Natural killer cell (primary cell): Measurements from ENCODE around the gene SHB. TPM values are rescaled to one million over a fixed set of nuclear protein-coding genes. Genes with fewer than 3 reads are reported as not detected.

Experiments used
- ATAC-seq, 3 donors: fragments of 150-1000 bp in 2 of 3; fragments of 200-7000 bp in 1 of 3; cut with Tn5 transposase; 1 replicate in 1 of 3; 2 replicates in 2 of 3; pipeline ENCODE4 v1.10.0; 2021; ENCODE audit warnings: mild to moderate bottlenecking in 2 of 3, moderate library complexity in 2 of 3
- DNase-seq, 2 donors: peaks; one replicate each; pipeline versions ENCODE4 v3.0.0 to v3.0.0-alpha.2; 2013 to 2021; ENCODE audit warnings: mixed read lengths in 1 of 2
- H3K27ac ChIP-seq: one replicate; pipeline ENCODE4 v1.5.1; 2013; ENCODE audit warnings: mild to moderate bottlenecking, low read length
- H3K27me3 ChIP-seq: one replicate; pipeline ENCODE4 v1.6.1; 2013; ENCODE audit warnings: low read length; ENCODE audit not compliant: control insufficient read depth, insufficient read depth
- H3K36me3 ChIP-seq: one replicate; pipeline ENCODE4 v1.6.1; 2013; ENCODE audit warnings: low read length; ENCODE audit not compliant: control insufficient read depth, insufficient read depth
- H3K4me1 ChIP-seq: one replicate; pipeline ENCODE4 v1.6.1; 2013; ENCODE audit warnings: low read length; ENCODE audit not compliant: control insufficient read depth, insufficient read depth
- H3K4me3 ChIP-seq: one replicate; pipeline ENCODE4 v1.5.1; 2013; ENCODE audit warnings: low read length
- H3K9me3 ChIP-seq: one replicate; pipeline ENCODE4 v1.6.1; 2013; ENCODE audit warnings: low read length; ENCODE audit not compliant: control insufficient read depth, insufficient read depth
- H3K27ac Mint-ChIP-seq, 2 donors: one replicate each; pipeline ENCODE4 v1.8.0; 2022; ENCODE audit warnings: mild to moderate bottlenecking in 2 of 2, mixed read lengths in 2 of 2, moderate library complexity in 1 of 2
- H3K27me3 Mint-ChIP-seq, 2 donors: one replicate each; pipeline ENCODE4 v1.8.0; 2022; ENCODE audit warnings: low read depth in 2 of 2, mixed read lengths in 2 of 2
- H3K36me3 Mint-ChIP-seq: one replicate; pipeline ENCODE4 v1.8.0; 2022; ENCODE audit warnings: mixed read lengths
- H3K4me1 Mint-ChIP-seq, 2 donors: one replicate each; pipeline ENCODE4 v1.8.0; 2022; ENCODE audit warnings: mixed read lengths in 2 of 2
- H3K4me3 Mint-ChIP-seq: one replicate; pipeline ENCODE4 v1.8.0; 2022; ENCODE audit warnings: mild to moderate bottlenecking, moderate library complexity, mixed read lengths
- H3K9me3 Mint-ChIP-seq, 2 donors: one replicate each; pipeline ENCODE4 v1.8.0; 2022; ENCODE audit warnings: mixed read lengths in 2 of 2
- WGBS: methylation state at CpG from one replicate; pipeline ENCODE4 v1.1.7; 2013; ENCODE audit warnings: missing lambda C conversion rate; ENCODE audit not compliant: insufficient coverage; 5-methylcytosine and 5-hydroxymethylcytosine counted together
- intact Hi-C: fragments of 100-400 bp; cut with micrococcal nuclease; formaldehyde crosslinking; loops from one replicate; pipeline ENCODE4 v1.14.2; 2022
- total RNA-seq, 4 donors: library from RNA; stranded (reverse); fragments of 120-200 nt in 1 of 4; gene quantifications; one replicate each; pipeline versions ENCODE4 v1.2.3 to v1.2.4, GENCODE V29; 2013 to 2022
- TF ChIP-seq, protein P1 (sequence below): fragments of 200-600 bp; IDR thresholded peaks from one replicate; pipeline ENCODE4 v1.8.0; 2022; ENCODE audit warnings: antibody characterized with exemption

The SHB gene
- total RNA-seq, 3 donors from 2014 or later (not counting 1 experiment from before 2014, with no cell fraction given), result 2.7 to 7.1 (median 2.9) TPM

DNA sequence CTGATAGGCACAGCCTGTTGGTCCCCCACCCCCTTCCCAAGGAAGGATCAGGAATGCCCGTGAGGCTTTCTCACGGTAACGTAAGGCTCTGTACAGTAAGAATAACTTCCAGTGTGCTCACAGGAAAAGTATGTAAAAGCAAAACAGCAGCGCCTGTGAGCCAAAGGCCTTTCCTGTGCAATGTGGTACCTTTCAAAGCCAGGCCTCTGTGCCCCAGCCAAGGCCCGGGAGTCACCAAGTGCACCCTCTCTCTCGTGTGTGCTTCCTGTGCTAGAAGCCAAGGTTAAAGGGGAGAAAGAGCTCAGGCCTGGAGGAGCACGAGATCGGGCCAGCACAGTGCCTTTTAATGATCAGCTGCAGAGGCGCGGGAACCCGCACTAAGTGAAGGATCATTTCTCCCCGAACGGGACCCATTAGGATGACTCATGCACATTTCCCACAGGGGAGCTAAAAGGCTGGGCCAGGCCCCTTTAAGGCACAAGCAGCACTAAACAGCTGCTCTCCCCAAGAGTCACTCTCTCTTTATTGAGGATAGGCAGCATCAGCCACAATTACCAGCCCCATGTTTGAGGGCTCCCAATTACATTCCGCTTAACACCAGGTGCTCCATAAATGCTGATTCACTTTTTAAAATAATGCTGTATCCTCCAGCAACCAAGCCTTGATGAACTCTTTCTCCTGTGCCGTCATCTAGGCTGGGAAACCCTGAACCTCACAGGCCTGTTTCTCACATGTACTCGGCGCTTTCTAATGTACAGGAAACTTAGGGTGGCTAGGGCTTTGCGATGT is 42.8 kb downstream of the SHB start:
- H3K9me3 Mint-ChIP-seq, result no peaks in the 10 kb centered on the region
- no peaks in the 10 kb centered on the region for H3K36me3 Mint-ChIP-seq
- no peak overlapping the region for H3K4me3 Mint-ChIP-seq
- peaks cover 6 to 19% of the 10 kb centered on the region in 2 donors for H3K4me1 Mint-ChIP-seq
- no peaks in the 10 kb centered on the region for H3K4me1 ChIP-seq
- no peaks in the 10 kb centered on the region for H3K9me3 ChIP-seq
- ATAC-seq, result no peak
- 76% methylated on average over 18 of the region's 18 CpGs for WGBS
- TF ChIP-seq, protein P1, sequence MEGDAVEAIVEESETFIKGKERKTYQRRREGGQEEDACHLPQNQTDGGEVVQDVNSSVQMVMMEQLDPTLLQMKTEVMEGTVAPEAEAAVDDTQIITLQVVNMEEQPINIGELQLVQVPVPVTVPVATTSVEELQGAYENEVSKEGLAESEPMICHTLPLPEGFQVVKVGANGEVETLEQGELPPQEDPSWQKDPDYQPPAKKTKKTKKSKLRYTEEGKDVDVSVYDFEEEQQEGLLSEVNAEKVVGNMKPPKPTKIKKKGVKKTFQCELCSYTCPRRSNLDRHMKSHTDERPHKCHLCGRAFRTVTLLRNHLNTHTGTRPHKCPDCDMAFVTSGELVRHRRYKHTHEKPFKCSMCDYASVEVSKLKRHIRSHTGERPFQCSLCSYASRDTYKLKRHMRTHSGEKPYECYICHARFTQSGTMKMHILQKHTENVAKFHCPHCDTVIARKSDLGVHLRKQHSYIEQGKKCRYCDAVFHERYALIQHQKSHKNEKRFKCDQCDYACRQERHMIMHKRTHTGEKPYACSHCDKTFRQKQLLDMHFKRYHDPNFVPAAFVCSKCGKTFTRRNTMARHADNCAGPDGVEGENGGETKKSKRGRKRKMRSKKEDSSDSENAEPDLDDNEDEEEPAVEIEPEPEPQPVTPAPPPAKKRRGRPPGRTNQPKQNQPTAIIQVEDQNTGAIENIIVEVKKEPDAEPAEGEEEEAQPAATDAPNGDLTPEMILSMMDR, result no peak
- no peak overlapping the region for H3K4me3 ChIP-seq
- no peaks in the 10 kb centered on the region for H3K27me3 Mint-ChIP-seq
- no peaks in the 10 kb centered on the region for H3K27me3 ChIP-seq
- no peak overlapping the region for H3K27ac Mint-ChIP-seq
- H3K36me3 ChIP-seq, result no peaks in the 10 kb centered on the region
- intact Hi-C loops, result no loop called here
- no peak overlapping the region for H3K27ac ChIP-seq
- no peak for DNase-seq

DNA sequence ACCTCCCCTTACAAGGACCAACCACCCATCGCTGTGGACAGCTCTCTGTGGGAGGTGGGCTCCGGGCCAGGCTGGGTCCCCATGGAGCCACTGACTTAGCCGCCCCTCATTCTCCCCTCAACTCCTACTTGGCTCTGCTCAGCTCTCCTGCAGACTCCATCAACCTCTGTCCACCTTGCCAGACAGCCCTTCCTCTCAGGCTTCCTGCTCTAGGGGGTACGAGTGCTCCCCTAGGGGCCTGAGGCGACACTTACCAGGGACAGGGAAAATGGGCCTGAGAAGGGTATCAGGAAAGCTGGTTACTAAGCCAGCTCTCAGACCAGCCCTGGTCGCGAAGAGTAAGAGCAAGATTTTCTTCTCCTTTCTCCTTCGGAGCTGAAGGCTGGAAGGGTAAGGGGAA is 43.9 kb downstream of the SHB start:
- Mint-ChIP-seq H3K4me1 (peaks cover 6 to 16% of the 10 kb centered on the region in 2 donors), H3K27ac (no peak overlapping the region), H3K4me3 (no peak overlapping the region), H3K9me3 (no peaks in the 10 kb centered on the region), H3K36me3 (no peaks in the 10 kb centered on the region), H3K27me3 (no peaks in the 10 kb centered on the region)
- H3K36me3 ChIP-seq, result no peaks in the 10 kb centered on the region
- no peak overlapping the region for H3K27ac ChIP-seq
- H3K9me3 ChIP-seq, result no peaks in the 10 kb centered on the region
- WGBS, result 89% methylated on average over 8 of the region's 8 CpGs
- H3K4me3 ChIP-seq, result no peak overlapping the region
- TF ChIP-seq, protein P1, result no peak
- intact Hi-C loops, result no loop called here
- DNase-seq (no peak), ATAC-seq (no peak)
- no peaks in the 10 kb centered on the region for H3K27me3 ChIP-seq
- no peaks in the 10 kb centered on the region for H3K4me1 ChIP-seq

DNA sequence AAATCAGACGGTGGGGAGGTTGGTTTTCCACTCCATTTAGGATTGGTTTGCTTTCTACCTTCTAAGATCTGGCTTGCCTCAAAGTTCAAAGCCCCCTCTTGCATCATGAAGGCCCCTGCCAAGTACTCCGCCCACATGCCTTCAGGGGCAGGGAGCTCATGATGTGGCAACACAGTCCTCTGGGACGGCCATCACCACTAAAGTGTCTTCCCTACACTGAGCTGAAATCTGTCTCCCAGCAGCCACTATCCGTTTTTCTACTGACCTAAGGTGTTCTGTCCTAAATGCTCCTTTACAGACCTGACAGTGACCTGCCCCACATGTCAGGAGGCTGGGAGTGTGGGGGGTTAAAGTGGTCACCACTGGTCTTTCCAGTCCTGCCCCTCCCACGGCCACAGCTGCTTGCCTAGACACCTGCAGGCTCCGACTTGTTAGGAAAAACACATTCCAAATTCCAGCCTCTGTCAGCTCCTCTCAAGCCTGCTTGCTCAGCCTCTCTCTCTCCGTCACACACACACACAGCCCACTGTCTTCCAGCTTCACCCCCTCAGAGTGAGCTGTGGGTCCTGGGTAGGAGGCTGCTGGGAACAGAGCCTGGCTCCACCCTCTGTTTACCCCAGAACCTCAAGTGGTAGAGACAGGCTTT is 44.9 kb downstream of the SHB start:
- Histone ChIP-seq H3K36me3 (no peaks in the 10 kb centered on the region), H3K9me3 (no peaks in the 10 kb centered on the region), H3K4me1 (no peaks in the 10 kb centered on the region), H3K4me3 (no peak overlapping the region), H3K27me3 (no peaks in the 10 kb centered on the region), H3K27ac (no peak overlapping the region)
- Mint-ChIP-seq H3K36me3 (no peaks in the 10 kb centered on the region), H3K4me3 (no peak overlapping the region), H3K4me1 (peaks cover 6 to 9% of the 10 kb centered on the region in 2 donors), H3K27me3 (no peaks in the 10 kb centered on the region), H3K9me3 (no peaks in the 10 kb centered on the region), H3K27ac (peak overlapping the region in 1 of 2 donors; percentile 31)
- DNase-seq (no peak), ATAC-seq (no peak)
- 59% methylated on average over 7 of the region's 7 CpGs for WGBS
- TF ChIP-seq, protein P1, result no peak
- intact Hi-C loops, result no loop called here
